Right lobe of liver (tissue), 4 donors: ENCODE measurements around the gene MACROD2.

Experiments
- CTCF ChIP-seq, 4 donors: fragments of 200-600 bp in 3 of 4; fragments of 450-650 bp in 1 of 4; IDR thresholded peaks; one replicate each; pipeline versions ENCODE4 v1.5.1 to v1.8.0; 2016 to 2022; ENCODE audit warnings: antibody characterized with exemption in 4 of 4, mild to moderate bottlenecking in 2 of 4
- POLR2A ChIP-seq: fragments of 450-650 bp; IDR thresholded peaks from one replicate; pipeline ENCODE4 v1.6.1; 2017; ENCODE audit warnings: antibody characterized with exemption, mild to moderate bottlenecking
- donor health status: DM: no; HTN: no; CAD: no.
- donor health status: DM: no; HTN: no; CAD: no.
- donor health status: DM: no; HTN: yes; CAD: no.

- TF ChIP-seq CTCF (IDR thresholded peaks at IDR 0.05) (no peak), POLR2A (no peak)
These were observed 338.4 kb downstream of the MACROD2 start for GRCh38 chr20:14333721-14334120.
